ENCODE results near the gene CDK17.

DNA sequence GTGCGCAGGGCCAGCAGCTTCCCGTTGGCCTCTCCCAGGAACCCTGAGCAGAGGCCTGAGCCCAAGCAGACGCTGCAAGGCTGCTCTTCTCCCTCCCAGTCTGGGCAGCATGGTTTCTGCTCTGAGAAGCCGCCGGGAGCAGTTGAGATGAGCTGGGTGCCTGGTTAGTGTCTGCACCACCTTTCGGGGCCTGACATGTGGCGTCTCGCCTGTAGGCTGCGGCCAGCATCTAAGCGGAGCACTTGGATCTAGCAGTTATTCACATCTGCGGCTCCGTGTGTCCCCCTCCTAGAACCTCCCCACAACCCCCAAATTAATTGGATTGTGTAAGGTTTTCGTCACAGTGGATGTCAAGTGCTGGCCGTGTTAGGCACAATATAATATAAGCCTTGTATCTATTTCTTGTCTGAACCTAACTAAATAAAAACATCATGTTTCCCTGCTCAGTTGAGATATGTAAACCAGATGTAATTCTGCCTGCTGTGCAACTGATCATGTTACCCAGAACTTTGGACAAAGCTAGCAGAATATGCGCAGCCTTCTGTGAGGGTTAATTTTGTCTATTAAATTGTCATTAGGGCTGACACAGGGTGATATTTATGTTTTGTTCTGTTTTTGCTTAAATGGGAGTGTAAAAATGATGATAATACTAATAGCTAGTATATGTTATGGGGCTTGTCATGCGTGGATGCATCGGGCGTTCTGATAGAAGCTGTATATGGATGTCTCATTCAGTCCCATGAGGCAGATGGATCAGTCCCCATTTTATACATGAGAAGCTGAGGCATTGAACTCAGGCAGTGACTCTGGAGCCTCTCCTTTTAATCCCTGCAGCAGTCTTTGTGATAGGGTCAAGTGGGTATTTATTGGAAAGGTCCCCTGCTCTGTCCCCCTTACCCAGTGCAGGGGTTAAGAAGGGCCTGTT is 160.3 kb downstream of the CDK17 start:
- TF ChIP-seq, protein P1, sequence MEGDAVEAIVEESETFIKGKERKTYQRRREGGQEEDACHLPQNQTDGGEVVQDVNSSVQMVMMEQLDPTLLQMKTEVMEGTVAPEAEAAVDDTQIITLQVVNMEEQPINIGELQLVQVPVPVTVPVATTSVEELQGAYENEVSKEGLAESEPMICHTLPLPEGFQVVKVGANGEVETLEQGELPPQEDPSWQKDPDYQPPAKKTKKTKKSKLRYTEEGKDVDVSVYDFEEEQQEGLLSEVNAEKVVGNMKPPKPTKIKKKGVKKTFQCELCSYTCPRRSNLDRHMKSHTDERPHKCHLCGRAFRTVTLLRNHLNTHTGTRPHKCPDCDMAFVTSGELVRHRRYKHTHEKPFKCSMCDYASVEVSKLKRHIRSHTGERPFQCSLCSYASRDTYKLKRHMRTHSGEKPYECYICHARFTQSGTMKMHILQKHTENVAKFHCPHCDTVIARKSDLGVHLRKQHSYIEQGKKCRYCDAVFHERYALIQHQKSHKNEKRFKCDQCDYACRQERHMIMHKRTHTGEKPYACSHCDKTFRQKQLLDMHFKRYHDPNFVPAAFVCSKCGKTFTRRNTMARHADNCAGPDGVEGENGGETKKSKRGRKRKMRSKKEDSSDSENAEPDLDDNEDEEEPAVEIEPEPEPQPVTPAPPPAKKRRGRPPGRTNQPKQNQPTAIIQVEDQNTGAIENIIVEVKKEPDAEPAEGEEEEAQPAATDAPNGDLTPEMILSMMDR (IDR thresholded peaks at IDR 0.05), result no peak
- TF ChIP-seq ZFX (IDR thresholded peaks at IDR 0.05; ENCODE audit: borderline replicate concordance), result no peak
